ENCODE results near the gene IGFBP3. TPM values are rescaled to one million over a fixed set of nuclear protein-coding genes. Genes with fewer than 3 reads are reported as not detected.

The IGFBP3 gene
- total and polyA plus RNA-seq, 9 of the 15 experiments (the other 6 are each of a cell fraction or from before 2014, with no cell fraction given) = 0.08 to 0.22 (median 0.10) TPM; not detected in 5

DNA sequence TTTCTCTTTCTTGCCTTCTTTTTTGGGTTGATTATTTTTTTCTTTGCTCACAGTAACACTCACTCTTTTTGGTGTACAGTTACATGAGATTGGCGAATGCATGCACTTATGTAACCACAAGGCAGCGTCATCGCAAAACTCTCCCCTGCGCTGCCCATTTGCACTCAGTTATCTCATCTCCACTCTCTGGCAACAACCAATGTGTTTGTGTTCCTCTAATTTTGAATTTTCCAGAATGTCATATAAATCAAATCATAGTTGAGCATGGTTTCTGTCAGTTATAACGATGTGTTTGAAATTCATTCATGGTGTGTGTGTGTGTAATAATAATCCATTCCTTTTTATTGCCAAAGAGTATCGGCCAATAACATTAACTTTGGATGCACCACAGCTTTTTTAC lies 23.0 kb upstream of the IGFBP3 start:
- in situ Hi-C loops (cut with MboI) = no loop called here
- Histone ChIP-seq H3K4me2 (ENCODE audit: insufficient read depth, low read length) (no peak overlapping the region), H3K4me3 (no peak overlapping the region), H3K27me3 (ENCODE audit: control insufficient read depth in 2 of 2, insufficient read depth in 2 of 2, low read length in 2 of 2) (no peaks in the 10 kb centered on the region), H3K27ac (ENCODE audit: extremely low read depth, low read depth, low read length) (no peak overlapping the region), H3K36me3 (ENCODE audit: control insufficient read depth, insufficient read depth, low read length) (no peaks in the 10 kb centered on the region), H3K9me1 (ENCODE audit: control insufficient read depth, insufficient read depth, low read length) (no peaks in the 10 kb centered on the region), H4K20me1 (replicated peaks; ENCODE audit: control insufficient read depth, insufficient read depth, low read length) (no peaks in the 10 kb centered on the region), H3K9me3 (replicated peaks; ENCODE audit: control insufficient read depth, insufficient read depth, low read depth, low read length) (no peaks in the 10 kb centered on the region), H3K9ac (ENCODE audit: insufficient read depth in 1 of 2, low read depth in 2 of 2, low read length in 2 of 2) (no peak overlapping the region), H2AFZ (ENCODE audit: low read depth, low read length) (no peak overlapping the region), H3K79me2 (ENCODE audit: control insufficient read depth, insufficient read depth, low read length) (no peaks in the 10 kb centered on the region), H3K4me1 (replicated peaks in 1 of 2; ENCODE audit: control insufficient read depth in 2 of 2, insufficient read depth in 2 of 2, low read length in 2 of 2) (no peaks in the 10 kb centered on the region)
- ATAC-seq (no peak), FAIRE-seq (no peak), DNase-seq (ENCODE audit: extremely low read depth in 1 of 4, low spot score in 3 of 4) (no peak)
- no TSS peak for BruUV-seq (replicated peaks)
- CTCF ChIA-PET (ENCODE audit: low intra/inter-chr PET ratio) = no interaction called here
- intact Hi-C loops (cut with micrococcal nuclease) = no loop called here
- TF ChIP-seq SFPQ (IDR thresholded peaks at IDR 0.05; ENCODE audit: low read depth, low read length) (no peak), SRF (CRISPR knock-in tag; IDR thresholded peaks at IDR 0.05) (no peak), ETV6 (IDR thresholded peaks at IDR 0.05; ENCODE audit: borderline replicate concordance in 1 of 2, low read depth in 2 of 2, low read length in 1 of 2) (no peak), ETV6 (CRISPR knock-in tag; IDR thresholded peaks at IDR 0.05; ENCODE audit: borderline replicate concordance) (no peak), NFIC (IDR thresholded peaks at IDR 0.05) (no peak)
- TF ChIP-seq, protein P1, sequence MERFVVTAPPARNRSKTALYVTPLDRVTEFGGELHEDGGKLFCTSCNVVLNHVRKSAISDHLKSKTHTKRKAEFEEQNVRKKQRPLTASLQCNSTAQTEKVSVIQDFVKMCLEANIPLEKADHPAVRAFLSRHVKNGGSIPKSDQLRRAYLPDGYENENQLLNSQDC (CRISPR knock-in tag; IDR thresholded peaks at IDR 0.05) = no peak
- TF ChIP-seq, protein P2, sequence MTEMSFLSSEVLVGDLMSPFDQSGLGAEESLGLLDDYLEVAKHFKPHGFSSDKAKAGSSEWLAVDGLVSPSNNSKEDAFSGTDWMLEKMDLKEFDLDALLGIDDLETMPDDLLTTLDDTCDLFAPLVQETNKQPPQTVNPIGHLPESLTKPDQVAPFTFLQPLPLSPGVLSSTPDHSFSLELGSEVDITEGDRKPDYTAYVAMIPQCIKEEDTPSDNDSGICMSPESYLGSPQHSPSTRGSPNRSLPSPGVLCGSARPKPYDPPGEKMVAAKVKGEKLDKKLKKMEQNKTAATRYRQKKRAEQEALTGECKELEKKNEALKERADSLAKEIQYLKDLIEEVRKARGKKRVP (CRISPR knock-in tag; IDR thresholded peaks at IDR 0.05) = no peak
- TF ChIP-seq, protein P3, sequence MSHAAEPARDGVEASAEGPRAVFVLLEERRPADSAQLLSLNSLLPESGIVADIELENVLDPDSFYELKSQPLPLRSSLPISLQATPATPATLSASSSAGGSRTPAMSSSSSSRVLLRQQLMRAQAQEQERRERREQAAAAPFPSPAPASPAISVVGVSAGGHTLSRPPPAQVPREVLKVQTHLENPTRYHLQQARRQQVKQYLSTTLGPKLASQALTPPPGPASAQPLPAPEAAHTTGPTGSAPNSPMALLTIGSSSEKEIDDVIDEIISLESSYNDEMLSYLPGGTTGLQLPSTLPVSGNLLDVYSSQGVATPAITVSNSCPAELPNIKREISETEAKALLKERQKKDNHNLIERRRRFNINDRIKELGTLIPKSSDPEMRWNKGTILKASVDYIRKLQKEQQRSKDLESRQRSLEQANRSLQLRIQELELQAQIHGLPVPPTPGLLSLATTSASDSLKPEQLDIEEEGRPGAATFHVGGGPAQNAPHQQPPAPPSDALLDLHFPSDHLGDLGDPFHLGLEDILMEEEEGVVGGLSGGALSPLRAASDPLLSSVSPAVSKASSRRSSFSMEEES (CRISPR knock-in tag; IDR thresholded peaks at IDR 0.05) = no peak
- WGBS (ENCODE audit: insufficient coverage, low coverage, missing lambda C conversion rate) = 4% methylated on average over 6 of the region's 6 CpGs
- POLR2A ChIA-PET = no interaction called here
